Mesendoderm (in vitro differentiated cells): ENCODE results near the gene EIF4E2.

Experiments used
- DNase-seq: peaks from one replicate; pipeline ENCODE4 v3.0.0; 2013
- H2AK5ac ChIP-seq: 2 replicates; pipeline ENCODE4 v1.6.1; 2013; ENCODE audit warnings: low read length, inconsistent platforms
- H2BK120ac ChIP-seq: 2 replicates; pipeline ENCODE4 v1.6.1; 2013; ENCODE audit warnings: low read depth, mild to moderate bottlenecking, low read length, moderate library complexity, mixed read lengths
- H2BK15ac ChIP-seq: replicated peaks from 2 replicates; pipeline ENCODE4 v1.6.1; 2013; ENCODE audit warnings: low read depth, mild to moderate bottlenecking, moderate library complexity
- H2BK5ac ChIP-seq: 2 replicates; pipeline ENCODE4 v1.6.1; 2013; ENCODE audit warnings: low read length, inconsistent platforms
- H3K18ac ChIP-seq: 2 replicates; pipeline ENCODE4 v1.6.1; 2013; ENCODE audit warnings: mild to moderate bottlenecking, low read length, mixed read lengths
- H3K23ac ChIP-seq: one replicate; pipeline ENCODE4 v1.6.1; 2013; ENCODE audit warnings: low read length
- H3K27ac ChIP-seq: 2 replicates; pipeline ENCODE4 v1.5.1; 2013; ENCODE audit warnings: low read depth, mild to moderate bottlenecking, inconsistent platforms, low read length, moderate library complexity
- H3K27me3 ChIP-seq: 2 replicates; pipeline ENCODE4 v1.6.1; 2013; ENCODE audit warnings: low read length, control low read depth, mild to moderate bottlenecking, inconsistent platforms; ENCODE audit not compliant: insufficient read depth, poor library complexity
- H3K36me3 ChIP-seq: 2 replicates; pipeline ENCODE4 v1.6.1; 2013; ENCODE audit warnings: low read length, inconsistent platforms; ENCODE audit not compliant: control insufficient read depth, insufficient read depth
- H3K4ac ChIP-seq: one replicate; pipeline ENCODE4 v1.6.1; 2013; ENCODE audit warnings: low read depth, mild to moderate bottlenecking, low read length, moderate library complexity
- H3K4me1 ChIP-seq: 2 replicates; pipeline ENCODE4 v1.6.1; 2013; ENCODE audit warnings: low read depth, low read length, inconsistent platforms; ENCODE audit not compliant: control insufficient read depth
- H3K4me2 ChIP-seq: 2 replicates; pipeline ENCODE4 v1.6.1; 2013; ENCODE audit warnings: low read length
- H3K4me3 ChIP-seq: 2 replicates; pipeline ENCODE4 v1.5.1; 2013; ENCODE audit warnings: mild to moderate bottlenecking, low read length
- H3K56ac ChIP-seq: one replicate; pipeline ENCODE4 v1.6.1; 2013; ENCODE audit warnings: low read length
- H3K79me1 ChIP-seq: 2 replicates; pipeline ENCODE4 v1.6.1; 2013; ENCODE audit warnings: low read length, inconsistent platforms
- H3K79me2 ChIP-seq: 2 replicates; pipeline ENCODE4 v1.6.1; 2013; ENCODE audit warnings: mild to moderate bottlenecking, low read length; ENCODE audit not compliant: control insufficient read depth, insufficient read depth
- H3K9ac ChIP-seq: 2 replicates; pipeline ENCODE4 v1.6.1; 2013; ENCODE audit warnings: low read length, inconsistent platforms
- H4K5ac ChIP-seq: one replicate; pipeline ENCODE4 v1.6.1; 2013; ENCODE audit warnings: low read length
- H4K8ac ChIP-seq: one replicate; pipeline ENCODE4 v1.6.1; 2013; ENCODE audit warnings: low read depth, mild to moderate bottlenecking, control low read depth, low read length, moderate library complexity
- WGBS: extraction: QIAGEN DNeasy Blood & Tissue Kit; methylation state at CpG from one replicate; pipeline ENCODE4 v1.1.7; 2013; ENCODE audit warnings: low lambda C conversion rate, missing lambda C conversion rate; ENCODE audit not compliant: insufficient coverage; ENCODE audit errors: extremely low coverage; 5-methylcytosine and 5-hydroxymethylcytosine counted together

The EIF4E2 gene

DNA sequence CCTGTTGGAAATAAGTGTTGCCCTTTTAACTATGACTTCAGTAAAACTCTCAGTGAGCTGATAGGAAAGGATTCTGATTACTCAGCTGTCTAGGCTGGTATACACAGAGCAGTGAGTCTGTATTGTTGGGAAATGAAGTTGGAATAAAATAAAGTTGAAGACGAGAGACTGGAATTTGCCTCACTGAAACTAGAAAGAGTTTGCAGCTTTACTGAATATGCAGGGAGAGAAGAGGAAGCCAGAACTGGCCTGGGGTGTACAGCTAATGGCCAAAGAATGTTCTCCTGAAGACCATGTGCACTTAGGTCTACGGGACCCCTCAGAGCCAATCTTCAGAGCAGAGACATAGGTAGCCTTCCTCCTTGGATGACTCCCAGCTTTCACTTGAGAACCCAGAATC lies 26.5 kb downstream of the EIF4E2 start:
- H2BK15ac ChIP-seq = no peak overlapping the region
- H3K56ac ChIP-seq = no peak overlapping the region
- DNase-seq = no peak
- no peak overlapping the region for H2AK5ac ChIP-seq
- H2BK120ac ChIP-seq = no peak overlapping the region
- no peak overlapping the region for H3K9ac ChIP-seq
- H3K79me2 ChIP-seq = no peaks in the 10 kb centered on the region
- H3K27ac ChIP-seq = no peak overlapping the region
- no peak overlapping the region for H4K8ac ChIP-seq
- no peak overlapping the region for H3K4me3 ChIP-seq
- no peaks in the 10 kb centered on the region for H3K4me1 ChIP-seq
- H3K36me3 ChIP-seq = peaks cover 5% of the 10 kb centered on the region
- H3K23ac ChIP-seq = no peak overlapping the region
- no peak overlapping the region for H2BK5ac ChIP-seq
- no peaks in the 10 kb centered on the region for H3K27me3 ChIP-seq
- no peak overlapping the region for H4K5ac ChIP-seq
- no peak overlapping the region for H3K18ac ChIP-seq
- no CpG with 5 or more reads among the region's 2 CpGs for WGBS
- no peaks in the 10 kb centered on the region for H3K79me1 ChIP-seq
- H3K4ac ChIP-seq = no peak overlapping the region
- no peak overlapping the region for H3K4me2 ChIP-seq

DNA sequence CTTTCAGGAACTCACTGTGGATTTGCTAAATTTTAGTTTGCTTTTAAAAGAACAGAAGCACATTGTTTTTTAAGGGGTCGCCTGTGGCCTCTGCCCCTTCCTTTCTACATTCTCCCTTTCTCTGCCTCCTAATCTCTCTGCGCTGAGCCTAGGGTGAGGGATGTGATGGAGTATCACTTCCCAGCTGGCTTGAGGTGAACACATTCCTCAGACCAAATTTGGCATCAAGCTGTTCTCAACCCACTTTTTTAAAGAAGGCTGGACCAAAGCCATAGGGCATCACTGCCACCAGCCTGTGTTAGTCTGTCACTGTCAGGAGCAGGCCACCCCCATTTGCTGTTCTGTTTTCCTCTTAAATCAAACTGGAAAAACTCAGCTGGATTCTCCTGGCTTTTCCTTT lies 27.4 kb downstream of the EIF4E2 start:
- peaks cover 5% of the 10 kb centered on the region for H3K36me3 ChIP-seq
- no peak for DNase-seq
- H4K5ac ChIP-seq = no peak overlapping the region
- H3K18ac ChIP-seq = no peak overlapping the region
- H3K56ac ChIP-seq = no peak overlapping the region
- H2BK5ac ChIP-seq = no peak overlapping the region
- H3K4me1 ChIP-seq = no peaks in the 10 kb centered on the region
- H3K4me3 ChIP-seq = no peak overlapping the region
- no peak overlapping the region for H4K8ac ChIP-seq
- no peak overlapping the region for H2BK15ac ChIP-seq
- no peak overlapping the region for H3K4me2 ChIP-seq
- no peak overlapping the region for H3K27ac ChIP-seq
- no peak overlapping the region for H3K4ac ChIP-seq
- H2BK120ac ChIP-seq = no peak overlapping the region
- no CpG with 5 or more reads among the region's 2 CpGs for WGBS
- H3K23ac ChIP-seq = no peak overlapping the region
- H3K79me1 ChIP-seq = no peaks in the 10 kb centered on the region
- H2AK5ac ChIP-seq = no peak overlapping the region
- no peak overlapping the region for H3K9ac ChIP-seq
- no peaks in the 10 kb centered on the region for H3K79me2 ChIP-seq
- H3K27me3 ChIP-seq = no peaks in the 10 kb centered on the region

DNA sequence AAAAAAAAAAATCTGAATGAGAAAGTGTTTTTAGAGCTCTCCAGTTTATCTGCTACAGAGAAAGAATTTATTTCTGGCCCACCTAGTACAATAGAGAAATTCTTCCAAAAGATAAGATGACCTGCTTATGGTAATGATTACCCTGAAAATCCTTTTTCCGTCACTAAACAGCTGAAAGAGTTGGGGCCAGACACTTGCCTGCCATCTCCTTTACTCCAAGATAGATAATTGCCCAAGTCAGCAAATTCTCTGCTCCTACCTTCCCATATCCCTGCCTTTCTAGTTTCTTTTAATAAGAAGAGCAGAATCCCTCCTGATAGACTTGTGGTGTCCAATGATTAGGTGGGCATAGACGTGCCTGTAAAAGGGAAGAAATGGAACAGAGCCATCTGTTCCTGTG lies 28.1 kb downstream of the EIF4E2 start:
- H3K4me1 ChIP-seq = no peaks in the 10 kb centered on the region
- DNase-seq = no peak
- H2BK15ac ChIP-seq = no peak overlapping the region
- H3K79me2 ChIP-seq = no peaks in the 10 kb centered on the region
- H3K27me3 ChIP-seq = no peaks in the 10 kb centered on the region
- no peak overlapping the region for H4K5ac ChIP-seq
- no peak overlapping the region for H3K27ac ChIP-seq
- no peak overlapping the region for H2BK5ac ChIP-seq
- H3K36me3 ChIP-seq = peaks cover 5% of the 10 kb centered on the region
- H3K9ac ChIP-seq = no peak overlapping the region
- no peak overlapping the region for H3K4me3 ChIP-seq
- H3K79me1 ChIP-seq = no peaks in the 10 kb centered on the region
- no peak overlapping the region for H3K23ac ChIP-seq
- H3K4ac ChIP-seq = no peak overlapping the region
- H3K56ac ChIP-seq = no peak overlapping the region
- no CpG with 5 or more reads among the region's 2 CpGs for WGBS
- H4K8ac ChIP-seq = no peak overlapping the region
- no peak overlapping the region for H3K18ac ChIP-seq
- H2BK120ac ChIP-seq = no peak overlapping the region
- H3K4me2 ChIP-seq = no peak overlapping the region
- H2AK5ac ChIP-seq = no peak overlapping the region

DNA sequence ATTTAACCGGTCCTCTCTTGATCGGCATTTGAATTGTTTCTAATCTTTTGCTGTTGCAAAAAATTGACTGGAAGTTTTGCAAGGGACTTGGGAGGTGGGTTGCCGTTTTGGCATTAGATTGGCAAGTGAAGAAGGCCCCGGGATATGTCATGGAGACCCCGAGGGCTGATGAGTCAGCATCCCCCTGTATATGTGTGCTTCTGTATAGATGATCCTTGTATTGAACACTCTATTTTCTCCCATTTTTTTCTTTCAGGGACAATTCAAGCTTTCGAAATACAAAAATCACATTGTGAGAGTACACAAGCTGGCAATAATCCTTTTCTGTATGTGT lies 30.1 kb downstream of the EIF4E2 start:
- no peak overlapping the region for H2BK120ac ChIP-seq
- peaks cover 4% of the 10 kb centered on the region for H3K36me3 ChIP-seq
- no peaks in the 10 kb centered on the region for H3K27me3 ChIP-seq
- no peaks in the 10 kb centered on the region for H3K79me1 ChIP-seq
- no peak overlapping the region for H2BK15ac ChIP-seq
- no CpG with 5 or more reads among the region's 6 CpGs for WGBS
- H4K5ac ChIP-seq = no peak overlapping the region
- H3K18ac ChIP-seq = no peak overlapping the region
- no peak overlapping the region for H4K8ac ChIP-seq
- H3K56ac ChIP-seq = no peak overlapping the region
- no peak overlapping the region for H3K4me3 ChIP-seq
- H3K4me1 ChIP-seq = no peaks in the 10 kb centered on the region
- no peak overlapping the region for H3K4ac ChIP-seq
- H2BK5ac ChIP-seq = no peak overlapping the region
- no peak overlapping the region for H3K4me2 ChIP-seq
- H3K79me2 ChIP-seq = no peaks in the 10 kb centered on the region
- no peak for DNase-seq
- no peak overlapping the region for H2AK5ac ChIP-seq
- no peak overlapping the region for H3K27ac ChIP-seq
- H3K23ac ChIP-seq = no peak overlapping the region
- H3K9ac ChIP-seq = no peak overlapping the region

DNA sequence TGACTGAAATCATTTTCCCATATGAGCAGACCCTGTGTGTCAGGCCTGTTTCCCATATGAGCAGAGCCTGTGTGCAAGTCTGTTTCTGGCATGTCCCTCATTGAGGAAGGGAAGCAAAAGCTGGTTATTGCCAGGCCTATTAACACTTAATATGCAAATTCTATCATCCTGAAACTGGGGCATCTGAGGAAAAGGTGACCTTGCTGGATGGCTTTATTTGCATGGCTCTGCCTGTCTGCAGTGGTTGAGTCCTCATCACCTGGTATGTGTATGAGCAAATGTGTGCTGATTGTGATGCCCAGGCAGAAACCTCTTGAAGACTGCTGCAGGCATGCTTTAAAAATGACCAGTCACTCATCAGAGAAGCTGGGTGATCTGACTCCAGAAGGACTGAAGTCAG lies 31.2 kb downstream of the EIF4E2 start:
- H3K36me3 ChIP-seq = peaks cover 4% of the 10 kb centered on the region
- no peak overlapping the region for H3K23ac ChIP-seq
- no peak overlapping the region for H3K4me2 ChIP-seq
- H2AK5ac ChIP-seq = no peak overlapping the region
- no peaks in the 10 kb centered on the region for H3K79me1 ChIP-seq
- H4K5ac ChIP-seq = no peak overlapping the region
- no peak overlapping the region for H3K56ac ChIP-seq
- no peak overlapping the region for H3K4ac ChIP-seq
- H3K79me2 ChIP-seq = no peaks in the 10 kb centered on the region
- no peak for DNase-seq
- H2BK120ac ChIP-seq = no peak overlapping the region
- H3K4me3 ChIP-seq = no peak overlapping the region
- no peak overlapping the region for H3K9ac ChIP-seq
- no peak overlapping the region for H2BK15ac ChIP-seq
- no peaks in the 10 kb centered on the region for H3K4me1 ChIP-seq
- H2BK5ac ChIP-seq = no peak overlapping the region
- H3K27ac ChIP-seq = no peak overlapping the region
- no peaks in the 10 kb centered on the region for H3K27me3 ChIP-seq
- H3K18ac ChIP-seq = no peak overlapping the region
- no peak overlapping the region for H4K8ac ChIP-seq

DNA sequence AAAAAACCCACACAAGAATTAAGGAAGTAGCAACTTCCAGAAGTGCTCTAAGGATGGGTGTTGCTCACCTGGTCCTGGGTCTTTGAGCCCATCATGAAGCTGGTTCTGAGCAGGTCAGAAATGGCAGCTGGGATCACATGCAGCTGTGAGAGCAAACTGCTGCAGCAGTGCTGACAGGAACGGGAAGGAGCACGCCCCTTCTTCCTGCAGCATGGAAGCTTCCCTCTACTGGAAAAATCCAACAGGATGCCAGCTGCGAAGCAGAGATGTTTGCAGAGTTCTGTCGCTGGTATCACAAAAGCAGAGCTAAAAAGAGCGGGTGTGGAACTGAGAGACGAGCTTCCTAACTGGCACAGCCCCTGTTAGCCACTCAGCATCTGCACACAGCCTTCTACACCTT lies 33.7 kb downstream of the EIF4E2 start:
- H3K18ac ChIP-seq = no peak overlapping the region
- no peak overlapping the region for H3K4me2 ChIP-seq
- H2AK5ac ChIP-seq = no peak overlapping the region
- H3K79me1 ChIP-seq = no peaks in the 10 kb centered on the region
- no peak overlapping the region for H3K4me3 ChIP-seq
- no peak overlapping the region for H2BK15ac ChIP-seq
- H3K23ac ChIP-seq = no peak overlapping the region
- H2BK5ac ChIP-seq = no peak overlapping the region
- H2BK120ac ChIP-seq = no peak overlapping the region
- H3K9ac ChIP-seq = no peak overlapping the region
- H3K36me3 ChIP-seq = no peaks in the 10 kb centered on the region
- H3K27ac ChIP-seq = no peak overlapping the region
- no peak for DNase-seq
- H3K56ac ChIP-seq = no peak overlapping the region
- no peak overlapping the region for H4K5ac ChIP-seq
- no peaks in the 10 kb centered on the region for H3K79me2 ChIP-seq
- H3K27me3 ChIP-seq = no peaks in the 10 kb centered on the region
- no peak overlapping the region for H4K8ac ChIP-seq
- H3K4ac ChIP-seq = no peak overlapping the region
- no peaks in the 10 kb centered on the region for H3K4me1 ChIP-seq
- WGBS = no CpG with 5 or more reads among the region's 6 CpGs
